Osteoblast (primary cell): ENCODE results near the gene TERT. TPM values are rescaled to one million over a fixed set of nuclear protein-coding genes. Genes with fewer than 3 reads are reported as not detected.
"Not testable (repeated sequence)": the region's sequence is repeated elsewhere in the genome, so short reads cannot be mapped to it uniquely, and the experiment has no call there.

Experiments
- DNase-seq: peaks from one replicate; pipeline ENCODE4 v3.0.0; 2011; ENCODE audit warnings: low spot score, mixed read lengths; ENCODE audit not compliant: insufficient read length; ENCODE audit errors: missing footprints
- H2AFZ ChIP-seq: 2 replicates; pipeline ENCODE4 v1.6.0; 2011; ENCODE audit warnings: mild to moderate bottlenecking, low read length
- H3K27ac ChIP-seq: 2 replicates; pipeline ENCODE4 v1.5.1; 2011; ENCODE audit warnings: mild to moderate bottlenecking, low read depth, low read length, moderate library complexity
- H3K27me3 ChIP-seq: 2 replicates; pipeline ENCODE4 v1.6.0; 2012; ENCODE audit warnings: mild to moderate bottlenecking, control low read depth, inconsistent platforms, low read length, moderate library complexity; ENCODE audit not compliant: insufficient read depth
- H3K36me3 ChIP-seq: 2 replicates; pipeline ENCODE4 v1.5.1; 2011; ENCODE audit warnings: mild to moderate bottlenecking, low read length, control low read depth, moderate library complexity; ENCODE audit not compliant: insufficient read depth
- H3K4me1 ChIP-seq: 2 replicates; pipeline ENCODE4 v1.5.1; 2011; ENCODE audit warnings: mild to moderate bottlenecking, low read length, control low read depth, moderate library complexity; ENCODE audit not compliant: insufficient read depth
- H3K4me2 ChIP-seq: 2 replicates; pipeline ENCODE4 v1.6.0; 2011; ENCODE audit warnings: mild to moderate bottlenecking, low read length; ENCODE audit not compliant: insufficient read depth
- H3K4me3 ChIP-seq: fragments of 200-600 bp; sonication (generic); 3 replicates; pipeline ENCODE4 v1.5.1; 2012; ENCODE audit warnings: mild to moderate bottlenecking, low read length, inconsistent platforms; ENCODE audit not compliant: insufficient read depth
- H3K79me2 ChIP-seq: 2 replicates; pipeline ENCODE4 v1.6.0; 2012; ENCODE audit warnings: mild to moderate bottlenecking, low read length, control low read depth, inconsistent platforms; ENCODE audit not compliant: insufficient read depth
- H3K9me3 ChIP-seq: 2 replicates; pipeline ENCODE4 v1.5.1; 2011; ENCODE audit warnings: low read depth, low read length, control low read depth
- H4K20me1 ChIP-seq: 2 replicates; pipeline ENCODE4 v1.6.0; 2012; ENCODE audit warnings: mild to moderate bottlenecking, low read length, control low read depth; ENCODE audit not compliant: insufficient read depth
- CTCF ChIP-seq: IDR thresholded peaks from 2 replicates; pipeline ENCODE4 v1.5.1; 2011; ENCODE audit warnings: mild to moderate bottlenecking, low read depth, low read length, moderate library complexity; ENCODE audit errors: extremely low read depth
- total RNA-seq: library from RNA; depleted of rRNA; stranded (reverse); fragments of >200 nt; gene quantifications from 2 replicates; pipeline ENCODE4 v1.2.3, GENCODE V29; 2012

The TERT gene
- total RNA-seq, 1 donor, result not detected

GRCh38 chr5:1342268-1342667, 47.4 kb upstream of the TERT start:
- peak; percentile 53 for DNase-seq
- peaks cover 16% of the 10 kb centered on the region for H3K4me1 ChIP-seq
- H4K20me1 ChIP-seq, result peaks cover 16% of the 10 kb centered on the region
- TF ChIP-seq CTCF, result no peak
- H3K27me3 ChIP-seq, result no peaks in the 10 kb centered on the region
- H3K9me3 ChIP-seq, result no peaks in the 10 kb centered on the region
- peaks cover 33% of the 10 kb centered on the region for H3K79me2 ChIP-seq
- no peak overlapping the region for H3K27ac ChIP-seq
- no peak overlapping the region for H3K4me2 ChIP-seq
- peaks cover 49% of the 10 kb centered on the region for H3K36me3 ChIP-seq
- H2AFZ ChIP-seq, result no peak overlapping the region
- H3K4me3 ChIP-seq, result no peak overlapping the region

GRCh38 chr5:1341863-1342262, 47.0 kb upstream of the TERT start:
- Histone ChIP-seq H4K20me1 (peaks cover 16% of the 10 kb centered on the region), H3K9me3 (no peaks in the 10 kb centered on the region), H3K79me2 (peaks cover 33% of the 10 kb centered on the region), H3K27me3 (no peaks in the 10 kb centered on the region), H2AFZ (no peak overlapping the region), H3K36me3 (peaks cover 50% of the 10 kb centered on the region), H3K27ac (no peak overlapping the region), H3K4me3 (no peak overlapping the region), H3K4me1 (peaks cover 16% of the 10 kb centered on the region), H3K4me2 (no peak overlapping the region)
- DNase-seq, result no peak
- no peak for TF ChIP-seq CTCF

- peaks cover 51% of the 10 kb centered on the region for H3K36me3 ChIP-seq
- H3K4me2 ChIP-seq, H2AFZ ChIP-seq, H3K4me3 ChIP-seq, H3K4me1 ChIP-seq, H3K9me3 ChIP-seq, H3K27me3 ChIP-seq, H3K27ac ChIP-seq: not testable (repeated sequence)
- peaks cover 16% of the 10 kb centered on the region for H4K20me1 ChIP-seq
- peak; percentile 77 for DNase-seq
- peaks cover 25% of the 10 kb centered on the region for H3K79me2 ChIP-seq
Measured at GRCh38 chr5:1339818-1340210, 44.9 kb upstream of the TERT start.

GRCh38 chr5:1339139-1339817, 44.4 kb upstream of the TERT start:
- DNase-seq, H3K4me3 ChIP-seq, H3K4me1 ChIP-seq, H2AFZ ChIP-seq, H3K27ac ChIP-seq, H3K27me3 ChIP-seq, H3K9me3 ChIP-seq, H3K4me2 ChIP-seq: not testable (repeated sequence)
- peaks cover 21% of the 10 kb centered on the region for H3K79me2 ChIP-seq
- peaks cover 16% of the 10 kb centered on the region for H4K20me1 ChIP-seq
- peaks cover 55% of the 10 kb centered on the region for H3K36me3 ChIP-seq

GRCh38 chr5:1338506-1339070, 43.7 kb upstream of the TERT start:
- H3K9me3 ChIP-seq, result no peaks in the 10 kb centered on the region
- DNase-seq, result no peak
- H3K4me2 ChIP-seq, result no peak overlapping the region
- peaks cover 15% of the 10 kb centered on the region for H3K79me2 ChIP-seq
- no peak overlapping the region for H2AFZ ChIP-seq
- H4K20me1 ChIP-seq, result peaks cover 10% of the 10 kb centered on the region
- no peak overlapping the region for H3K4me3 ChIP-seq
- peaks cover 61% of the 10 kb centered on the region for H3K36me3 ChIP-seq
- no peak for TF ChIP-seq CTCF
- H3K4me1 ChIP-seq, result peaks cover 1% of the 10 kb centered on the region
- no peak overlapping the region for H3K27ac ChIP-seq
- no peaks in the 10 kb centered on the region for H3K27me3 ChIP-seq
